ENCODE data around the gene NUTM2D. TPM values are rescaled to one million over a fixed set of nuclear protein-coding genes. Genes with fewer than 3 reads are reported as not detected.
"Not testable (repeated sequence)": the region's sequence is repeated elsewhere in the genome, so short reads cannot be mapped to it uniquely, and the experiment has no call there.

Gene NUTM2D
- total and polyA plus RNA-seq, 2 donors (not counting 1 experiment from before 2014, with no cell fraction given), result 2.4 to 4.2 TPM

DNA sequence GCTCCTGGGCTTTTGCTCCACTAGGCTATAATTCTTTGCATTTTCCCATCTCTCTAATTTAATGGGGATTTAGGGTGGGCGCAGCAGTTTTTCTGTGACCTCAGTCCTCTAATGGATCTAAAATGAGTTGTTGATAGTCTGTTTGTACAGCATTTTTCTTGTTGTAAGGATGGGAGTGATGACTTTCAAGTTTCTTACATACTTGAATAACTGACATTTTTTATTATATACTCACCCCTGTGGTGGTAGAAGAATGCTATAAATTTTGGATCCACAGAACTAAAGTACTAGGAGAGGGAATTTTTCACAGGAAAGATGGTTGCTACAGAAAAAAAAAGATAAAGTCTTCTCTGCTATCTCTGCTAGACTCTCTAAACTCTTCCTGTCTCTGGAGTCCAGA lies 29.6 kb upstream of the NUTM2D start:
- H3K4me2 ChIP-seq (replicated peaks; ENCODE audit: low read depth, low read length, poor library complexity, severe bottlenecking); H2AFZ ChIP-seq (ENCODE audit: insufficient read depth, low read depth, low read length, poor library complexity, severe bottlenecking); H4K20me1 ChIP-seq (ENCODE audit: control insufficient read depth, insufficient read depth, low read length, poor library complexity, severe bottlenecking); H3K27me3 ChIP-seq (replicated peaks in 1 of 4; ENCODE audit: control extremely low read depth in 1 of 4, control insufficient read depth in 3 of 4, insufficient read depth in 4 of 4, low read length in 3 of 4); H3K9me3 Mint-ChIP-seq (ENCODE audit: insufficient read depth); CTCF ChIA-PET; intact Hi-C loops (cut with micrococcal nuclease); H3K79me2 ChIP-seq (ENCODE audit: control insufficient read depth, insufficient read depth, low read length); H3K27ac ChIP-seq (ENCODE audit: low read length in 2 of 2); H3K4me1 ChIP-seq (ENCODE audit: control insufficient read depth in 2 of 2, insufficient read depth in 2 of 2, low read length in 2 of 2); H3K9ac ChIP-seq (ENCODE audit: low read length); H3K4me3 ChIP-seq (ENCODE audit: control extremely low read depth in 1 of 5, extremely low read depth in 1 of 5, insufficient read depth in 1 of 5, low read depth in 2 of 5, low read length in 4 of 5); H3K4me3 Mint-ChIP-seq; POLR2A ChIA-PET; DNase-seq; H3K27ac Mint-ChIP-seq; ATAC-seq (ENCODE audit: low read depth); H3K27me3 Mint-ChIP-seq; H3K36me3 ChIP-seq (replicated peaks in 1 of 2; ENCODE audit: control extremely low read depth in 1 of 2, control insufficient read depth in 1 of 2, extremely low read depth in 1 of 2, insufficient read depth in 2 of 2, low read length in 1 of 2); H3K9me3 ChIP-seq (ENCODE audit: control extremely low read depth in 1 of 3, control insufficient read depth in 2 of 3, insufficient read depth in 1 of 3, low read length in 2 of 3); H3K4me1 Mint-ChIP-seq: not testable (repeated sequence)
- WGBS (ENCODE audit: insufficient coverage), result no CpG with 5 or more reads among the region's 1 CpG

DNA sequence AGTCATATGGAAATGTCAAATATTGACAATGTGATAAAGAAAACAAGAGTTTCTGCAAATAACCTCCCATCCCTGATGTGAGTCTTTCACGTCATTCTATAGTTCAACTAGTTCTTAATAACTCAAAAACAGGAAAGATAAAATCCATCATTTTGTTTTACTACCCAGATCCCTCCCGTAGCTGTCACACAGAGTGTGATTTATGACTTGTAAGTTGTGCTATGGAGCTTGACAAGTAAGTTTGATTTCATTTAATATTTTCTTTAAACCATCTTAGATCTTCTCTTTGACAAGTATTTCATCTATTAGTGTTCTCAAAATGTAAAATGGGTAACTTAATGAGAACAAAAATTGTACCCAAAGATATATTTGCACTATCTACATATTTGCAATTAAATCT lies 28.4 kb upstream of the NUTM2D start:
- ATAC-seq (ENCODE audit: low read depth); H3K79me2 ChIP-seq (ENCODE audit: control insufficient read depth, insufficient read depth, low read length); H3K27ac ChIP-seq (ENCODE audit: low read length in 2 of 2); H3K4me2 ChIP-seq (replicated peaks; ENCODE audit: low read depth, low read length, poor library complexity, severe bottlenecking); H3K36me3 ChIP-seq (replicated peaks in 1 of 2; ENCODE audit: control extremely low read depth in 1 of 2, control insufficient read depth in 1 of 2, extremely low read depth in 1 of 2, insufficient read depth in 2 of 2, low read length in 1 of 2); H3K4me3 ChIP-seq (ENCODE audit: control extremely low read depth in 1 of 5, extremely low read depth in 1 of 5, insufficient read depth in 1 of 5, low read depth in 2 of 5, low read length in 4 of 5); H3K27ac Mint-ChIP-seq; H3K9me3 Mint-ChIP-seq (ENCODE audit: insufficient read depth); H4K20me1 ChIP-seq (ENCODE audit: control insufficient read depth, insufficient read depth, low read length, poor library complexity, severe bottlenecking); intact Hi-C loops (cut with micrococcal nuclease); POLR2A ChIA-PET; H3K4me1 Mint-ChIP-seq; H2AFZ ChIP-seq (ENCODE audit: insufficient read depth, low read depth, low read length, poor library complexity, severe bottlenecking); H3K27me3 ChIP-seq (replicated peaks in 1 of 4; ENCODE audit: control extremely low read depth in 1 of 4, control insufficient read depth in 3 of 4, insufficient read depth in 4 of 4, low read length in 3 of 4); H3K4me1 ChIP-seq (ENCODE audit: control insufficient read depth in 2 of 2, insufficient read depth in 2 of 2, low read length in 2 of 2); DNase-seq; H3K27me3 Mint-ChIP-seq; H3K9me3 ChIP-seq (ENCODE audit: control extremely low read depth in 1 of 3, control insufficient read depth in 2 of 3, insufficient read depth in 1 of 3, low read length in 2 of 3); CTCF ChIA-PET; H3K4me3 Mint-ChIP-seq; H3K9ac ChIP-seq (ENCODE audit: low read length): not testable (repeated sequence)
- WGBS (ENCODE audit: insufficient coverage), result no CpG with 5 or more reads among the region's 2 CpGs

DNA sequence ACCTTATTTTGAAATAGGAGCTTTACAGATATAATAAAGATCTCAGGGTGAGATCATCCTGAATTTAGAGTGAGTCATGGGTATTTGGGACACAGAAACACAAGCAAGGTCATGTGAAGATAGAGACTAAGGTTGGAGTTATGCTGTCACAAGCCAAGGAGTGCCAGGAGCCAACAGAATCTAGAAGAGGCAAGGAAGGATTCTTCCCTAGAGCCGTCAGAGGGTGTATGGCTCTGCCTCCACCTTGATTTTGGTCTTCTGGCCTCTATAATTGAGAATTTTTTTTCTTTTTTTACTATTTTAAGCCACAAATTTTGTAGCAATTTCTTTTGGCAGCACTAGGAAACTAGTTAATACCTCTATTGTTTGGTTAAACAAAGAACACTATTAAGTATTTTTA lies 24.9 kb upstream of the NUTM2D start:
- H3K4me3 ChIP-seq (ENCODE audit: control extremely low read depth in 1 of 5, extremely low read depth in 1 of 5, insufficient read depth in 1 of 5, low read depth in 2 of 5, low read length in 4 of 5); H3K79me2 ChIP-seq (ENCODE audit: control insufficient read depth, insufficient read depth, low read length); ATAC-seq (ENCODE audit: low read depth); H3K27me3 ChIP-seq (replicated peaks in 1 of 4; ENCODE audit: control extremely low read depth in 1 of 4, control insufficient read depth in 3 of 4, insufficient read depth in 4 of 4, low read length in 3 of 4); H3K9me3 Mint-ChIP-seq (ENCODE audit: insufficient read depth); H3K27ac Mint-ChIP-seq; intact Hi-C loops (cut with micrococcal nuclease); H3K9me3 ChIP-seq (ENCODE audit: control extremely low read depth in 1 of 3, control insufficient read depth in 2 of 3, insufficient read depth in 1 of 3, low read length in 2 of 3); H3K9ac ChIP-seq (ENCODE audit: low read length); H3K4me3 Mint-ChIP-seq; H3K4me1 ChIP-seq (ENCODE audit: control insufficient read depth in 2 of 2, insufficient read depth in 2 of 2, low read length in 2 of 2); H3K4me1 Mint-ChIP-seq; H3K27me3 Mint-ChIP-seq; H3K36me3 ChIP-seq (replicated peaks in 1 of 2; ENCODE audit: control extremely low read depth in 1 of 2, control insufficient read depth in 1 of 2, extremely low read depth in 1 of 2, insufficient read depth in 2 of 2, low read length in 1 of 2); DNase-seq; H2AFZ ChIP-seq (ENCODE audit: insufficient read depth, low read depth, low read length, poor library complexity, severe bottlenecking); CTCF ChIA-PET; H3K4me2 ChIP-seq (replicated peaks; ENCODE audit: low read depth, low read length, poor library complexity, severe bottlenecking); H3K27ac ChIP-seq (ENCODE audit: low read length in 2 of 2); POLR2A ChIA-PET; H4K20me1 ChIP-seq (ENCODE audit: control insufficient read depth, insufficient read depth, low read length, poor library complexity, severe bottlenecking): not testable (repeated sequence)
- WGBS (ENCODE audit: insufficient coverage), result no CpG with 5 or more reads among the region's 1 CpG

DNA sequence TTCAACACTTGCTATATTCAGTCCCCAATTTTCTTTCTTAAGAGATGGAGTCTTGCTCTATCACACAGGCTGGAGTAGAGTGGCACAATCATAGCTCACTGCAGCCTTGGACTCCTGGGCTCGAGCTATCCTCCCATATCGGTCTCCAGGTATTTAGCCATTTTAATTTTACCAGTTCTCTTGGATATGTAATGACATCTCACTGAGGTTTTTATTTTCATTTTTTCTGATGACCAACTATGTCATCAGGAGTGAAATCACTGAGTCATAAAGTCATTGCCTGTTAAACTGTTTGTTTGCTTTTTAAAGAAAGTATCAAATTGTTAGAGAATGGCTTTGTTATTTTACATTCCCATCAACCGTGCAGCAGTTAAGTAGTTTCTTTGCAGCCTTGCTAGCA lies 17.1 kb upstream of the NUTM2D start:
- H3K4me3 ChIP-seq (ENCODE audit: control extremely low read depth in 1 of 5, extremely low read depth in 1 of 5, insufficient read depth in 1 of 5, low read depth in 2 of 5, low read length in 4 of 5); POLR2A ChIA-PET; intact Hi-C loops (cut with micrococcal nuclease); H3K27me3 ChIP-seq (replicated peaks in 1 of 4; ENCODE audit: control extremely low read depth in 1 of 4, control insufficient read depth in 3 of 4, insufficient read depth in 4 of 4, low read length in 3 of 4); H3K27ac Mint-ChIP-seq; ATAC-seq (ENCODE audit: low read depth); H3K27ac ChIP-seq (ENCODE audit: low read length in 2 of 2); H4K20me1 ChIP-seq (ENCODE audit: control insufficient read depth, insufficient read depth, low read length, poor library complexity, severe bottlenecking); H2AFZ ChIP-seq (ENCODE audit: insufficient read depth, low read depth, low read length, poor library complexity, severe bottlenecking); H3K9ac ChIP-seq (ENCODE audit: low read length); H3K9me3 Mint-ChIP-seq (ENCODE audit: insufficient read depth); H3K36me3 ChIP-seq (replicated peaks in 1 of 2; ENCODE audit: control extremely low read depth in 1 of 2, control insufficient read depth in 1 of 2, extremely low read depth in 1 of 2, insufficient read depth in 2 of 2, low read length in 1 of 2); H3K27me3 Mint-ChIP-seq; H3K9me3 ChIP-seq (ENCODE audit: control extremely low read depth in 1 of 3, control insufficient read depth in 2 of 3, insufficient read depth in 1 of 3, low read length in 2 of 3); H3K79me2 ChIP-seq (ENCODE audit: control insufficient read depth, insufficient read depth, low read length); H3K4me1 ChIP-seq (ENCODE audit: control insufficient read depth in 2 of 2, insufficient read depth in 2 of 2, low read length in 2 of 2); H3K4me2 ChIP-seq (replicated peaks; ENCODE audit: low read depth, low read length, poor library complexity, severe bottlenecking); CTCF ChIA-PET: not testable (repeated sequence)
- WGBS (ENCODE audit: insufficient coverage), result no CpG with 5 or more reads among the region's 3 CpGs
- Mint-ChIP-seq H3K4me1 (peaks cover 14% of the 10 kb centered on the region), H3K4me3 (peak overlapping the region; percentile 7)
- DNase-seq, result peak; percentile 0

Measured in B cell (primary cell).